HG03575 (cell line): Measurements from ENCODE around the gene AP4B1.

Experiments
- ATAC-seq: cut with Tn5 transposase; IDR thresholded peaks from one replicate; pipeline ENCODE4 v1.9.1; 2021; ENCODE audit not compliant: unreplicated experiment, insufficient number of reproducible peaks, low FRiP score; ENCODE audit errors: extremely low read depth

The AP4B1 gene

GRCh38 chr1:113901191-113901590, 3.4 kb downstream of the AP4B1 start:
- ATAC-seq, result no peak

- ATAC-seq, result no peak
Measured at GRCh38 chr1:113899111-113899510, 5.5 kb downstream of the AP4B1 start.

GRCh38 chr1:113898241-113898814, 6.3 kb downstream of the AP4B1 start:
- ATAC-seq, result no peak

GRCh38 chr1:113895961-113896360, 8.6 kb downstream of the AP4B1 start:
- ATAC-seq, result no peak

- no peak for ATAC-seq
Measured at GRCh38 chr1:113895098-113895497, 9.5 kb downstream of the AP4B1 start.

- ATAC-seq, result no peak
Measured at GRCh38 chr1:113893267-113893666, 11.3 kb downstream of the AP4B1 start.

- ATAC-seq, result no peak
Measured at GRCh38 chr1:113891631-113892220, 12.9 kb downstream of the AP4B1 start.

- no peak for ATAC-seq
Measured at GRCh38 chr1:113890816-113891215, 13.8 kb downstream of the AP4B1 start.

GRCh38 chr1:113887402-113888175, 17.0 kb downstream of the AP4B1 start, which contains the start of gene BCL2L15:
TSS of gene BCL2L15 (minus strand) at chr1:113887581. CDS start at chr1:113887375, 206 bp downstream.
- no peak for ATAC-seq

- ATAC-seq, result no peak
Measured at GRCh38 chr1:113886417-113887401, 17.9 kb downstream of the AP4B1 start.

- ATAC-seq, result no peak
Measured at GRCh38 chr1:113881661-113882060, 22.9 kb downstream of the AP4B1 start.

GRCh38 chr1:113879739-113880038, 24.9 kb downstream of the AP4B1 start:
- no peak for ATAC-seq

- ATAC-seq, result no peak
Measured at GRCh38 chr1:113876176-113876575, 28.4 kb downstream of the AP4B1 start.

- no peak for ATAC-seq
Measured at GRCh38 chr1:113875714-113876113, 28.9 kb downstream of the AP4B1 start.

- ATAC-seq, result no peak
Measured at GRCh38 chr1:113874012-113874879, 30.4 kb downstream of the AP4B1 start.

GRCh38 chr1:113872219-113872935, 32.2 kb downstream of the AP4B1 start:
- no peak for ATAC-seq

GRCh38 chr1:113871597-113872113, 32.9 kb downstream of the AP4B1 start, which contains the start of gene PTPN22:
TSS of gene PTPN22 (minus strand) at chr1:113871712.
- ATAC-seq, result peak; percentile 71

- no peak for ATAC-seq
Measured at GRCh38 chr1:113870778-113871177, 33.8 kb downstream of the AP4B1 start.
